CD4-positive, alpha-beta T cell treated with Interleukin-4 for 4 hours (primary cell): ENCODE measurements around the gene DLX2.
"Not testable (repeated sequence)": the region's sequence is repeated elsewhere in the genome, so short reads cannot be mapped to it uniquely, and the experiment has no call there.

ENCODE experiments used
- DNase-seq: peaks from one replicate; pipeline ENCODE4 v3.0.0-alpha.2; 2020

Gene DLX2

DNA sequence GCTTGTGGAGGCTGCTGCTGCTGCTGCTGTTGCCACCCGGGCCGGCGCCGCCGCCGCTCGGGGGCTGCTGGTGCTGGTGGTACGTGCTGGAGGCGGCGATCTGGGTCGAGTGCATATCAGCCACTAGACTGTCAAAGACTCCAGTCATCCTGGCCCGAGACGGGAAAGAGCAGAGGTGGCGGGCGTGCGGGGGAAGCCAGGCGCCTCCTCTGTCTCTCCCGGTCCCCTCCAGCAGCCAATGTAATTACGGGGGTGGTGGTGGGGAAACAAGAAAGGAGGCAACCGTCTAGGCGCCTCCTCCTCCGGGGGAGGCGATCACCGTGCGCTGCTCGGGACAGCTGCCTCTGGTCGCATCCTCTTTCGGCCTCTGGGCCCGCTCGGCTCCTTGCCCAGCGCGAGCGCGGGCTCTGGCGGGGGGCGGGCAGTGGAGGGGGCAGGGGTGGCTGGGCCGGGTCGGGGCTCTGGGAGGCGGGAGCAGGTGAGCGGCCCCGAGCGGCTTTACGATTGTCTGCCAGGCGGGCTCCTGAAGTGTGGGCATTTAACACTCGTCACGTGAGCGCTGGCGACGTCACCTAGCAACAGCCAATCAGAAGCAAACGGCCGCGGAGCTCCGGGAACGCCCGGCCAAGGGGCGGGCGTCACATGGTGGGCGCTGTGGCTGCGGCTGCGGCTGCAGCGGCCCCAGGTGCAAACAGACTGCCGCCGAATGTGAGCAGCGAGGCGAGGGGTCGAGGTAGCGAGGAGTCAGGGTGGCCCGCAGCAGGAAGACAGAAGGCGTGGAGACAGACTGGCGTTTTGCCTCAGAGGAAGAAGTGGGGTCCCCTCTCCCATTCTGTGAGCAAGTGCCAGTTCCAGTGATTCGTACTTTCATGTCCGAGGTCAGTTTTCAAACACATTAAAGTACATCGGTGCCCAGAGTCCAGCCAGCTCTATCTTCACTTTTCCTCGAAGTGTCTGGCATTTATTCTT, at the start of gene DLX2:
DLX2 (minus strand) TSS at position 510 of the 969 bp plus-strand sequence; CDS start at position 148, 362 bp downstream.
- peak; percentile 60 for DNase-seq

DNA sequence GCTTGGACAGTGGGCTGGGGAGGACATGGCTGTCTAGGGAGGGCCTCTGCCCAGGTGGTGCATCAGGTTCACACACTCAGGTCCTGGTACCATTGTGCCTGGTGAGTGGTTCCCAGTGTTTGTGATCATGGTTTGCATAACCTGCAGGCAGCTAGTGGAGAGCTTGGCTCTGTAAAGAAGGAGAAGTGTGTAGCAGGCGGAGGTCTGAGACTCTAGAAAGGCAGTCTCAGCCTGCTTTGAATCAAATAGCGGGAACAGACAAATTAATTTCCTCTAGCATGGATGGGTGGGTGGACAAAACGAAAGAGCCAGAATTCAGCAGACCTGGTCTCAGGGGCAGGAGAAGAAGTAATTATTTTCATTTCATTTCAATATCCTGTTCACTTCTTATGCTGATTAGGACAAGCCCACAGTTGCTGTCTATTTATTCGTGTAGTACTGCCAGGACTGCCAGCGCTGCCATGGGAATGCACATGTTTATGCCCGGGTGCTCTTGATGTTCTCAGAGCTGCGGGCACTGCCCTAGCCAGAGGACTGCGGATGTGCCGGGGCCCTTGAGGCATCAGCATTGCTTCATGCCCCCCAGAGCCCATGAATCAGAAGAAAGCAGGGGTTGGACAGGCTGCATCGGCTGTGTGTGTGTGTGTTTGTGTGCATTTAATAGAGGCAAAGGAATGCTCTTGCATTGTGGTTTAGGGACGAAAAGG, 45.4 kb upstream of the DLX2 start:
- DNase-seq, result no peak

DNA sequence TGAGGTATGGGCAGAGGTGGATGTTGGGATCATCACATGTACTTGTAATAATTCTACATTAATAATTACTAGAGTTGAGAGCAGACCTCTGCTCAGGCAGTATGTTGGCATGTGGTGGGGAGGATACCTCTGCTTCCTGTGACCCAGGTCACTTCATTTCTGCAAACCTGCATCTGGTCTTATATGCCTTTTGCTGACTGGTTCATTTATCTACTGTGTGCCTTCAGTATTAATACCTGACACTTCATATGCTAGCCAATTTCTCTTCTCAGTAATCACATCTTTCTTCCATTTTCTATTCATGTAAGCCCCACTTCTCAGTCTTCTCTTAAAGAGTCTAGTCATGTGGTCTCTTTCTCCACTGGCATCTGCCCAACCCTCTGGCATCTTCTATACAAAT, 41.1 kb upstream of the DLX2 start:
- no peak for DNase-seq

DNA sequence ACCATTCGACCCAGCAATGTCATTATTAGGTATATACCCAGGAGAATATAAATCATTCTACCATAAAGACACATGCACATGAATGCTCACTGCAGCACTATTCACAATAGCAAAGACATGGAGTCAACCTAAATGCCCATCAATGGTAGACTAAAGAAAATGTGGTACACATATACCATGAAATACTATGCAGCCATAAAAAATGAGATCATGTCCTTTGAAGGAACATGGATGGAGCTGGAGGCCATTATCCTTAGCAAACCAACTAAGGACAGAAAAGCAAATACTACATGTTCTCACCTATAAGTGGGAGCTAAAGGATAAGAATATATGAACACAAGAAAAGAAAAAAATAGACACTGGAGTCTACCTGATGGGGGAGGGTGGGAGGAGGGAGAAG, 36.0 kb upstream of the DLX2 start:
- DNase-seq, result not testable (repeated sequence)

DNA sequence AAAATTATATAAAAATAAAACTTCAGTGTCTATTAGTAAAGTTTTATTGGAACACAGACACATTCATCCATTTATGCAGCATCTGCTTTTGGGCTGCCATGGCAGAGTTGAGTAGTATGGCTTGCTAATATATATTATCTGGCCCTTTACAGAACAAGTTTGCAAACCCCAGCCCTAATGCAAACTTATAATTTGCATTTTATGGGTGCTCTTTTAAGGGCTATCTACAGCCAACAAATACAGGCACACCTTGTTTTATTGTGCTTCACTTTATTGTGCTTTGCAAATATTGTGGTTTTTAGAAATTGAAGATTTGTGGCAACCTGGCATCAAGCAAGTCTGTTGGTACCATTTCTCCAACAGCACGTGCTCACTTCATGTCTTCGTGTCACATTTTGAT, 35.2 kb upstream of the DLX2 start:
- no peak for DNase-seq

DNA sequence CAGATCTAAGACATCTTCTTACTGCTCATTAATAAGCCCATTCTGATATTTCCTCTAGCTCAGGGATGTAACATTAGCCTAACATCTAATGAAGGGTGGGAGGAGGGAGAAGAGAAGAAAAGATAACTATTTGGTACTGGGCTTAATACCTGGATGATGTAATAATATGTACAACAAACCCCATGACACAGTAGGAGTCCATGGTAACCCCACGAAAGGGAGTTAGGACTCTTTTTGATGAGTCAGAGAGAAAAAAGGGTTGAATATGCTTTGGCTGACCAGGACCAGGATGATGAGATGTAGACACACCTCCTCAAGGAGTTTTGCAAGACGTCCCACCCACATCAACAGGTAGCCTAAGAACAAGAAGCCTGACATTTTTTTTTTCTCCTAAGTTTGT, 34.4 kb upstream of the DLX2 start:
- DNase-seq, result no peak

DNA sequence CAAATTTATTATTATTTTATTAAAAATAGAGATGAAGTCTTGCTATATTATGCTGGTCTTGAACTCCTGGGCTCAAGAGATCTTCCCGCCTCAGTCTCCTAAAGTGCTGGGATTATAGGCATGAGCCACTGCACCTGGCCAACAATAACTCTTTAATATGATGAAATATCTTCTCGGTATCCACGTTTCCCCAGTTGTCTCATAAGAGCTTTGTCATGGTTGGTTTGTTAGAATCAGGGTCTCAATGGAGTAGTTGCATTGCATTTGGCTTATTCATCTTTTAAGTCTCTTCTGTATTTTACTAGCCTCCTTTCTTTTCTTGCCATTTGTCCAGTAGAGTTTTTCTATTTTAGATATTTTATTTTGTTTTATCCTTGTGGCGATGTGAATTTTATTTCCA, 32.7 kb upstream of the DLX2 start:
- DNase-seq, result no peak

DNA sequence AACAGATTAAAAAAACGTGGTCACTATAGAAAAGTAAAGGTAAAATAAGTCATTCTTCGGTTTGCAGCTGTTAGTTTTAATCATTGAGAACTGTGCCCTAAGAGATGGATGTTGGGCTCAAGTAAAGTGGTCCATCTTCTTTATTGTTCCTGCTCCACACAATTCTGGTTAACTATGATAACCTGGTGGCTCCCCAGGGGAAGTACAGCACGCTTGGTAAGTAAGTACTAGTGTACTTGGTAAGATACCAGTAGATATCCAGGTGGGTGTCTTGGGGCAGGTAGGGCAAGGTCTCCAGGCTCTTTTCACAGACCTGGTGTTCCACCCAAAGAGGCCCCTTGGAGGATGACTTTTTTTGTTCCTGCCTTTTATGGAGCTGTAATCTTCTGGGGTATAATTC, 31.6 kb upstream of the DLX2 start:
- no peak for DNase-seq

DNA sequence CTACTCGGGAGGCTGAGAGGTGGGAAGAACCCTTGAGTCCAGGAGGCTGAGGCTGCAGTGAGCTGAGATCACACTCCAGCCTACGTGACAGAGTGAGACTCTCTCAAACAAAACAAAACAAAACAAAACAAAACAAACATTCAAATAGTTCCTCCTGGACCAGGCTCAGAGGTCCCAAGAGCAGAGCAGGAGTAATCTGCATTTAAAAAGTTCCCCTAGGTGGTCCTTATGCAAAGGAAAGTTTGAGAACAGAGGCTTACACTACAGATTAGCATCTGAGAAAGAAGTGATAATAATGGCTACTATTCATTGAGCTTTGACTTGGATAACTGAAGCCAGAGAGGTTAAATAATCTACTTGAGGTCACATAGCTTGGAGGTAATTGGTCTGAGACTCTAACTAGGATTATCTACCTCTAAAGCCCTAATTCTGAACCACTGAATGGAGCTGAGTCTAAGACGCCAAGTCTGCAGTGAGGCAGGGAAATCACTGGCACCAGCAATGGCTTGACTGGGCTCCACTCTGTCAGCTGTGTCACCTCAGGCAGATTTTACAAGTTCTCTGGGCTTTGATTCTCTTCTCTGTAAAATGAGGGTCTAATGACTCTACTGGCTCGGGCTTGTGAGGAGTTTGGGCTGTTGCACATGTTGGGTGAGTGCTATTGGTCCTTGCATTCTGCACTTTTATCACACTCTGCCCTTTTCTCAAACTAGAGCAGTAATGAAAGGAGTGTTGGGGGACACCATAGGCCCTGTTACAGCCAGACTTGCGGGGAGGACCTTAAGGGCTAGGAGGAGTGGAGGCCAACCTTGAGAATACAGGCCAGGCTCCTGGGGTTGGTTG, 29.2 kb upstream of the DLX2 start:
- DNase-seq, result no peak

DNA sequence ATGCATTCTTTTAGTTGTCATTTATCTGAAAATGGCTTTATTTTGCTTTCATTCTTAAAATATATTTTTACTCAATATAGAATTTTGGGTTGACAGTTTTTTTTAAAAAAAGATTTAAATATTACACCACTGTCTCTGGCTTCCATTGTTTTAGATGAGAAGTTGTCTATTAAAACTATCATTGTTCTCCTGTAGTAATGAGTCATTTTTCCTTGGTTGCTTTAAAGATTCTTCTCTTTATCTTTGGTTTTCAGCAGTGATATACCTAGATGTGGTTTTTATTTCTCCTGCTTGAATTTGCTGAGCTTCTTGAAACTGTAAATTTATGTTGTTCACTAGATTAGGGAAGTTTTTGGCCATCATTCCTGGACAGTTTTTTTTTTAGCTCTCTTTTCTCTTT, 26.7 kb upstream of the DLX2 start:
- DNase-seq, result no peak

DNA sequence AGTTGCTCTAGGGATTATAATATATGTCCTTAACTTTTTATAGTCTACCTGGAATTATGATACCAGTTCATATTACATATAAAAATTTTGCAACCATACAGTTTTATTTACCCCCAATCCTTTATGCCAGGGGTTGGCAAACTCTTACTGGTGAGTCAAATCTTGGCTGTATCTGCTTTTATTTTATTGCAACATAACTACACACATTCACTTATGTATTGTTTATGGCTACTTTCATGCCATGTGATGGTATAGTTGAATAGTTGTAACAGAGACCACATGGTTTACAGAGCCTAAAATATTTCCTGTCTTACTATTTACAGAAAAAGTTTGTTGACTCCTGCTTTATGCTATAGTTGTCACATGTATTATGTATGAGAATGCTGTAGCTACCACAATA, 25.8 kb upstream of the DLX2 start:
- no peak for DNase-seq

DNA sequence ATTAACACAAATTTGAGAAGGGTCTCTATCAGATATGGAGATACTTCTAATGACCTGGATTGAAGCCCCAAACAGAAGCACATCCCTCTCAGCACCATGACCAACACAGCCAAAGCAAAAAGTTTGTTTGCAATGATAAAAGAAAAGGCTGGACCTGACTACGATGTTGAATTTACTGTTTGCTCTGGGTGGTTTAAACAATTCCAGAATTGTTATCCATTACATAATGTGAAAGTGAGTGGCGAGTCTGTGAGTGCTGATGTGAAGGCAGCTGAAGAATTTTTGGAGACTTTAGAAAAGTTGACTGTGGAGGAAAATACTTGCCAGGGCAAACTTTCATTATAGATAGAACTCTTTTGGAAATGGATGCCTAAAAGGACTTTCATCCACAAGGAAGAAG, 17.4 kb upstream of the DLX2 start:
- DNase-seq, result no peak

DNA sequence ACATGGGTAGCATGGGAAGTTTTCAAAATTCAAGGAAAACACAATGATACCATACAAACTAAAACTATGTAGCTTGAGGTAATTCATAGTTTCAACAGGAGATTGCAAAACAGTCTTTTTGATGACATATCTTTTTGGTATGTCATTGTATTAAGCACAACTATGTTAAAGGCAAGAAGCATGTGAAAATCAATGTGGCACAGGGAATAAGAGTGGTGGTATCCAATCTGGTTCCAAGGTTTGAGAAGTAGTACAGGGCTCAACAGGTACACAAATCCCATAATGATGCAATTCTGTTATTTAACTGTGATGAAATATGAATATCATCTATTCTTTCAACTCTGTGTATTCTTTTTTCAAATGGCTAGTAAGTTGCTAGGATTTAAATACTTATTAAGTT, 16.4 kb upstream of the DLX2 start:
- no peak for DNase-seq

DNA sequence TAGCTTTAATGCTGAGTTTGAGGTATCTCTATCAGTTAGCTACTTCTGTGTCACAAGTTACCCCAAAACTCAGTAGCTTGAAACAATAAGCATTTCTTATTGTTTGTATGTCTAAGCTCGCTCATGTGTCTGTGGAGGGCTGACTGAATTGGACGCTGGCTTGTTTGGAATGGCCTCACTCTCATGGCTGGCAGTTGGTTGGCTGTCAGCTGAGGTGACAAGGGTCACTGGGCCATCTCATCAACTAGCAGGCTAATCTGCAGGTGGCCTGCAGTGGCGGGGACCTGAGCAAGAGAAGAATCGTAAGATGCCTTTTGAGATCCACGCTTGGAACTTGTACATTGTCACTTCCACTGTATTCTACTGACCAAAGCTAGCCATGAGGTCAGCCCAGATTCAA, 13.4 kb upstream of the DLX2 start:
- DNase-seq, result no peak

DNA sequence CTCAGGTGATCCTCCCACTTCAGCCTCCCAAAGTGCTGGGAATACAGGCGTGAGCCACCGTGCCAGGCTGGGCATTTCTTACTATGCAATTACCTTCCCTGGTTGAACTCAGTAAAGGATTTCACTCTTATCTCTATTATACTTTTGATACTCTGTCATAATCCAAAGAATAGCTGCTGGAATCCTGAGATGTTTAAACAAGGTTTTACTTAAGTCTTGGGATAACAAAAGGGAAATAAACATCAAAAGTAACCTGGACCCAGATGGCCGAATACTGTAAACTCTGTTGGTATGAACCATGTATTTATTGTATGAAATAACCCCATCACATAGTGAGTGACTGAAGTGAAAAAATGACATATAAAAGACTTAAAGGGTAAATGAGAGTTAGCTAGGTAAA, 11.9 kb upstream of the DLX2 start:
- no peak for DNase-seq

DNA sequence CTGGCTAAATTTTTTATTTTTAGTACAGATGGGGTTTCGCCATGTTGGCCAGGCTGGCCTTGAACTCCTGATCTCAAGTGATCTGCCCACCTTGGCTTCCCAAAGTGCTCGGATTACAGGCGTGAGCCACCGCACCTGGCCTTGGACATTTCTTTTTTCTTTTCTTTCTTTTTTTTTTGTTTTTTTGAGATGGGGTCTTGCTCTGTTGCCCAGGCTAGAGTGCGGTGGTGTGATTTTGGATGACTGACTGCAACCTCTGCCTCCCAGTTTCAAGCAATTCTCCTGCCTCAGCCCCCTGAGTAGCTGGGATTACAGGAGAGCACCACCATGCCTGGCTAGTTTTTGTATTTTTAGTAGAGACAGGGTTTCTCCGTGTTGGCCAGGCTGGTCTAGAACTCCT, 11.5 kb upstream of the DLX2 start:
- not testable (repeated sequence) for DNase-seq

DNA sequence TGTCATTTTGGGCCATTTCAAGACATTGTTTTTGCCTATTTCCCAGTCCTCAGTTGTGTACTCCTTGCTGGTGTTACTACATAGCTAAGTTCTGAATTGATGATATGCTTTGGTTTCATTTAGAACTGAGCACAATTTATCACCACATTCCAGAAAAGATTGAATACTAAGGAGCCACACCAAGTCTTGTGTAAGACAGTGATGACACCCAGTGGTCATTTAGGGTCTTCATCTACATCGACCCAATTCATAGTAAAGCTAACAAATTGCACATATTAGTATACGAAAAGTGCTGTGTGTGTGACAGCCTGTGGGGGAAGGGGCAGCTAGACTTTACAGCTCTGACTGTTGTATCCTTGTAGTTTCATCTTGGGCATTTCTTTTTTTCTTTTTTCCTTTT, 10.9 kb upstream of the DLX2 start:
- DNase-seq, result no peak

DNA sequence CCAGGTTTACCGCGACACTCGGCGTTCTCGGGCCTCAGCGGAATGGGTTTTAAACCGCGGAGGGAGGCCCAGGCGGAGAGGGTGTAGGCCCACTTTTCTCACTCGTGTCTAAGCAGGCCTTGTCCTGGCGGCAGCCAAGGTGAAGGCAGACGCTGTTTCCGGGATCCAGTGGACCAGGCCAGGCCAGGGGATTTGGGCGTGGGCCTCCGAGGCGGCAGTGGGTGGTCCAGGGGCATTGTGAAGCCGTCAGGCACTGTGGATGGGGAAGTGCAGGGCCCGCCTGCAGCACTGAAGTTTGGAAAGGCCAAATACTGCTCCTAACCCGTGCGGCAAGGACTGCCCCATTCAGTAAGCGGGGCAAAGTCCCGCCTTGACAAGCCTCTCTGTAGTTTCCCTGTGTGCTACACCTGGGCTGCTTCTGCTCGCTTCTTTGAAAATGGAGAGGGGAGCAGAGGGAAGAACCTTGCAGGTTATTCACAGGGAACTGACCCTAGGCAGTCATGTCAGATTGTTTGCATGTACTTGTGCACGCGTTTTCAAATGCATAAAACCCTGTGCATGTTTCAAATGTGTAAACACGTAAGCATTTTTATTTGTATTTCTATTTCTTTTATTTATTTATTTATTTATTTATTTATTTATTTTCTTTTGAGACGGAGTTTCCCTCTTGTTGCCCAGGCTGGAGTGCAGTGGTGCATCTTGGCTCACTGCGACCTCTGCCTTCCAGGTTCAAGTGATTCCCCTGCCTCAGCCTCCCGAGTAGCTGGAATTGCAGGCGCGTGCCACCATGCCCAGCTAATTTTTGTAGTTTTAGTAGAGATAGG, 7.5 kb upstream of the DLX2 start:
- DNase-seq, result no peak

DNA sequence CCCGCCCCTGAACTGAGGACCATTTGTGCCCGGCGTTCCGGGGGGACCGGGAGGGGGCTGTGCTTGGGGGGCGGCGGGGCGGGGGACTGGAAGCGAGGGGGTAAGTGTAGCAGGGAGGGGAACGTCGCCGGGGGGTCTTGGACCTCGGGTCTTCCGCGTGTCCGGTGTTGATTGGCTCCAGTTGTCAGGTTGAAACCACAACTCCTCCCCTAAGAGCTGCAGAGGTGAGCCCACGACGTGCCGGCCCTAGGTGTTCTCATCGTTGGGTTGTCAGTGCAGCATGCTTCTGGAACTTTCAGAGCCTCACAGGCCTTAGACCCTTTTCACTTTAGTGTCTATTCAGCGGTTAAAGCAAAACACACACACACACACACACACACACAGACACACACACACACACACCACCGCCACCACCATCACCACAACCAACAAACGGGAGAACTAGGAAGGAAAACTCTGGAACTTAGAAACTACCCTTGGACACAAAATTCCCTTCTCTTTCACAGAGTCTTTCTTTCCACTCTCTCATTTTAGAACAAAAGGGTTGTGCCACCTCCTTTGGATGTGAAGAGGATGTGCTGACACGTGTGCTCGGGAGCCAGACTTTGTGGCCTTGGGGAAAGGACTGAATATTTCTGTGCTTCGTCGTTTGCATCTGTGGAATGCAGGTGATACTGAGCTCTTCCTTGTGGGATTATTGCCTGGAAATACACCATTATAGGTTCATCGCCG, 6.7 kb upstream of the DLX2 start:
- no peak for DNase-seq

DNA sequence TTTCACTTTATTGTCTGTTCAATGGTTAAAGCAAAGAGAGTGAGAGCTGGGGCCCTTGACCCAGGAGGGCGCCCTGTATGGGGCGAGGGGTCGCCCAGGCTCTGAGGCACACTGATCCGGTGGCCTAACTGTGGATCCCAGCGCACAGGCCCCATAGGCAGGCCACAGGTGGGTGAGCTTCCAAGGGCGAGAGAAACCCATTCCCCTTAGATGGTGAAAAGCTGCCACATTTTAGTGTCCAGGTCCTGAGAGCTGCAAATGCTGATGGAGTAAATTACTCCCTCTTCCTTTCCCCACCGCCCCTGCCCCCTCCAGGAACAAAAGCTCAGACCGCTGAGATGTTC, 5.9 kb upstream of the DLX2 start:
- no peak for DNase-seq

DNA sequence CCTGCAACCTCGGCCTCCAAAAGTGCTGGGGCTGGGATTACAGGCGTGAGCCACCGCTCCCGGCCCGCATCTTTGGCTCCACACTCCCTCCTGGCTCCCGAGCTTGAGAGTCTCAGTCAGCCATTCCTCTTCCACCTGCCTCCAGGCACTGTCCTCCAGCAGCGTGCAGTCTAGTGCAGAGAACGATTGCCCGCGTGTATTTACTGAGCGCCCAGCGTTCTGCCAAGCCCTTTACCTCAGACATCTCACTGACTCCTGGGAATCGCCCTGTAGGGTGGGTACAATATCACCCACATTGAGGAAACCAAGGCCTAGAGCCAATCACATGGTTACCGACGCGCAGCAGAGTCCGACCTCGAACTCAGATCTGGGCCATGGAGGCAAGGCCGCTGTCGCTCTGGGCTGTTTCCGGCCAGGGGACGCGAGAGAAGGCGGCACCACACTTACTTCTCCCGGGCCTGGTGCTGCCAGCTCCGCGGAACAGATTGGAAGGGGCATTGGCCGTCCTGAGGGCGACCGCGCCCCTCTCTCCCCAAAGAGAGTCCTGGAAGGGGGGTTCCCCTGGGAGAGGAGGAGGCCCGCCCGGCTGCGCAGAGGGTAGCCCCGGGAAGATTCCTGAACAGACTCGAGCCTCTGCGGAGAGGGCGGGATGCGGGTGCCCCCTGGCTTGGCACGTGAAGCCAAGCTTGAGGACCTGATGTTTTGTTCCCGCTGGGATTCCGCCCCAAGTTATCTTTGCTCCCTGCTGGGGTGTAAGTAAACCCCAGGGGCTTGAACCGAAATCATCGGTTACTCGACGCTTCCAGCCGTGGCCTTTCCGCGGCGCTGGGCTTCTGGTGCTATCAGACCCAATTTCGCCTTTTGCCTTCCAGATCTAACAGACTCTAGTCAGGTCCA, 5.2 kb upstream of the DLX2 start:
- no peak for DNase-seq
